Bone marrow (tissue), 2 donors: Measurements from ENCODE around the gene PRKN.
"Not testable (repeated sequence)": the region's sequence is repeated elsewhere in the genome, so short reads cannot be mapped to it uniquely, and the experiment has no call there.

Experiments used
- DNase-seq, 2 donors: peaks; one replicate each; lab custom pipeline; 2025; lab: John Stamatoyannopoulos, UW

PRKN gene

GRCh38 chr6:162448294-162448693, 279.3 kb downstream of the PRKN start:
- DNase-seq = no peak

GRCh38 chr6:162443101-162443500, 284.5 kb downstream of the PRKN start:
- DNase-seq = no peak

GRCh38 chr6:162442687-162443086, 284.9 kb downstream of the PRKN start:
- no peak for DNase-seq

- DNase-seq = no peak
Observed at GRCh38 chr6:162441991-162442390, 285.6 kb downstream of the PRKN start.

- DNase-seq = no peak
Observed at GRCh38 chr6:162438980-162439379, 288.6 kb downstream of the PRKN start.

- DNase-seq = no peak
Observed at GRCh38 chr6:162435071-162435470, 292.5 kb downstream of the PRKN start.

GRCh38 chr6:162421004-162421403, 306.6 kb downstream of the PRKN start:
- no peak for DNase-seq

GRCh38 chr6:162416831-162417537, 310.6 kb downstream of the PRKN start:
- no peak for DNase-seq

- DNase-seq = no peak
Observed at GRCh38 chr6:162416307-162416706, 311.3 kb downstream of the PRKN start.

- no peak for DNase-seq
Observed at GRCh38 chr6:162409741-162410691, 317.6 kb downstream of the PRKN start.

- no peak for DNase-seq
Observed at GRCh38 chr6:162408826-162409535, 318.6 kb downstream of the PRKN start.

- no peak for DNase-seq
Observed at GRCh38 chr6:162404951-162405350, 322.6 kb downstream of the PRKN start.

GRCh38 chr6:162403031-162403430, 324.5 kb downstream of the PRKN start:
- DNase-seq = no peak

GRCh38 chr6:162395181-162395580, 332.4 kb downstream of the PRKN start:
- DNase-seq = no peak

- DNase-seq = not testable (repeated sequence)
Observed at GRCh38 chr6:162390961-162391811, 336.4 kb downstream of the PRKN start.

GRCh38 chr6:162389343-162390085, 338.1 kb downstream of the PRKN start:
- DNase-seq = no peak

- no peak for DNase-seq
Observed at GRCh38 chr6:162388383-162388777, 339.2 kb downstream of the PRKN start.

- DNase-seq = no peak
Observed at GRCh38 chr6:162387718-162388382, 339.7 kb downstream of the PRKN start.

GRCh38 chr6:162385980-162386379, 341.6 kb downstream of the PRKN start:
- no peak for DNase-seq

- DNase-seq = no peak
Observed at GRCh38 chr6:162379757-162380409, 347.7 kb downstream of the PRKN start.
